Neural crest cell (in vitro differentiated cells): Measurements from ENCODE around the gene RPS6KA5. TPM values are rescaled to one million over a fixed set of nuclear protein-coding genes. Genes with fewer than 3 reads are reported as not detected.

Source experiments
- DNase-seq: peaks from one replicate; pipeline ENCODE4 v3.0.0; 2021; ENCODE audit warnings: low read depth, mixed read lengths, low spot score
- H3K27ac Mint-ChIP-seq: one replicate; pipeline ENCODE4 v1.8.0; 2021; ENCODE audit warnings: mild to moderate bottlenecking, mixed read lengths; ENCODE audit not compliant: unreplicated experiment
- H3K27me3 Mint-ChIP-seq: 2 replicates; pipeline ENCODE4 v1.8.0; 2021; ENCODE audit warnings: low read depth, mild to moderate bottlenecking, mixed read lengths
- H3K36me3 Mint-ChIP-seq: 2 replicates; pipeline ENCODE4 v1.8.0; 2021; ENCODE audit warnings: low read depth, mild to moderate bottlenecking, mixed read lengths
- H3K4me1 Mint-ChIP-seq: 2 replicates; pipeline ENCODE4 v1.8.0; 2021; ENCODE audit warnings: mixed read lengths
- H3K4me3 Mint-ChIP-seq: one replicate; pipeline ENCODE4 v1.8.0; 2021; ENCODE audit warnings: mild to moderate bottlenecking, mixed read lengths
- H3K9me3 Mint-ChIP-seq: 2 replicates; pipeline ENCODE4 v1.8.0; 2021; ENCODE audit warnings: mixed read lengths
- total RNA-seq: library from RNA; stranded (reverse); gene quantifications from 2 replicates; pipeline ENCODE4 v1.2.1, GENCODE V29; 2021
- TF ChIP-seq, protein P1 (sequence below): fragments of 200-600 bp; sonication (generic); conservative IDR thresholded peaks from 2 replicates; pipeline ENCODE4 v1.5.0; 2021; ENCODE audit warnings: antibody characterized with exemption, mild to moderate bottlenecking

The RPS6KA5 gene
- total RNA-seq, 1 donor from 2014 or later = 2.2 TPM

- no peak for DNase-seq
- TF ChIP-seq, protein P1, sequence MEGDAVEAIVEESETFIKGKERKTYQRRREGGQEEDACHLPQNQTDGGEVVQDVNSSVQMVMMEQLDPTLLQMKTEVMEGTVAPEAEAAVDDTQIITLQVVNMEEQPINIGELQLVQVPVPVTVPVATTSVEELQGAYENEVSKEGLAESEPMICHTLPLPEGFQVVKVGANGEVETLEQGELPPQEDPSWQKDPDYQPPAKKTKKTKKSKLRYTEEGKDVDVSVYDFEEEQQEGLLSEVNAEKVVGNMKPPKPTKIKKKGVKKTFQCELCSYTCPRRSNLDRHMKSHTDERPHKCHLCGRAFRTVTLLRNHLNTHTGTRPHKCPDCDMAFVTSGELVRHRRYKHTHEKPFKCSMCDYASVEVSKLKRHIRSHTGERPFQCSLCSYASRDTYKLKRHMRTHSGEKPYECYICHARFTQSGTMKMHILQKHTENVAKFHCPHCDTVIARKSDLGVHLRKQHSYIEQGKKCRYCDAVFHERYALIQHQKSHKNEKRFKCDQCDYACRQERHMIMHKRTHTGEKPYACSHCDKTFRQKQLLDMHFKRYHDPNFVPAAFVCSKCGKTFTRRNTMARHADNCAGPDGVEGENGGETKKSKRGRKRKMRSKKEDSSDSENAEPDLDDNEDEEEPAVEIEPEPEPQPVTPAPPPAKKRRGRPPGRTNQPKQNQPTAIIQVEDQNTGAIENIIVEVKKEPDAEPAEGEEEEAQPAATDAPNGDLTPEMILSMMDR = no peak
- no peak overlapping the region for H3K4me3 Mint-ChIP-seq
- no peaks in the 10 kb centered on the region for H3K27me3 Mint-ChIP-seq
- H3K9me3 Mint-ChIP-seq = no peaks in the 10 kb centered on the region
- no peak overlapping the region for H3K27ac Mint-ChIP-seq
- H3K4me1 Mint-ChIP-seq = peaks cover 6% of the 10 kb centered on the region
- peaks cover 8% of the 10 kb centered on the region for H3K36me3 Mint-ChIP-seq
Measured at GRCh38 chr14:90870950-90871604, 189.4 kb downstream of the RPS6KA5 start.

GRCh38 chr14:90867501-90867900 is 192.9 kb downstream of the RPS6KA5 start:
- TF ChIP-seq, protein P1 = no peak
- no peaks in the 10 kb centered on the region for H3K27me3 Mint-ChIP-seq
- H3K9me3 Mint-ChIP-seq = no peaks in the 10 kb centered on the region
- no peak overlapping the region for H3K27ac Mint-ChIP-seq
- H3K4me3 Mint-ChIP-seq = no peak overlapping the region
- no peak for DNase-seq
- peaks cover 6% of the 10 kb centered on the region for H3K4me1 Mint-ChIP-seq
- no peaks in the 10 kb centered on the region for H3K36me3 Mint-ChIP-seq

- no peak for DNase-seq
- Mint-ChIP-seq H3K27ac (no peak overlapping the region), H3K9me3 (no peaks in the 10 kb centered on the region), H3K27me3 (no peaks in the 10 kb centered on the region), H3K4me1 (peaks cover 6% of the 10 kb centered on the region), H3K36me3 (no peaks in the 10 kb centered on the region), H3K4me3 (no peak overlapping the region)
- TF ChIP-seq, protein P1 = no peak
Measured at GRCh38 chr14:90866833-90867232, 193.6 kb downstream of the RPS6KA5 start.

DNA sequence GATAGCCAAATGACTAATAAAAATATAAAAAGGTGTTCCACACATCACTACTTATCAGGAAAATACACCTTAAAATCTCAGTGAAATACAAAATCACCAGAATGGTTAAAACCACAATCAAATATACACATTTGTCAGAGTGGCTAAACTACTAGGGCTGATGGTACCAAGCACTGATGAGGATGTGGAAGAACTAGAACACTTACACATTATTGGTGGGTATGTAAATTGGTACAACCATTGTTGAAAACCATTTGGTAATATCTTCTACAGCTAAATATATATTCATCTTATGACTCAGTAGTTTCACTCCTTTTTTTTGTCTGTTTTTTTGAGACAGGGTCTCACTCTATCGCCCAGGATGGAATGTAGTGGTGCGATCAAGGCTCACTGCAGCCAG is 195.7 kb downstream of the RPS6KA5 start:
- DNase-seq = no peak
- Mint-ChIP-seq H3K4me1 (peaks cover 4% of the 10 kb centered on the region), H3K27ac (no peak overlapping the region), H3K27me3 (no peaks in the 10 kb centered on the region), H3K9me3 (no peaks in the 10 kb centered on the region), H3K36me3 (no peaks in the 10 kb centered on the region), H3K4me3 (no peak overlapping the region)
- TF ChIP-seq, protein P1 = no peak

GRCh38 chr14:90858511-90858910 is 201.9 kb downstream of the RPS6KA5 start:
- no peak overlapping the region for H3K27ac Mint-ChIP-seq
- H3K4me3 Mint-ChIP-seq = no peak overlapping the region
- no peaks in the 10 kb centered on the region for H3K27me3 Mint-ChIP-seq
- no peaks in the 10 kb centered on the region for H3K4me1 Mint-ChIP-seq
- H3K9me3 Mint-ChIP-seq = no peaks in the 10 kb centered on the region
- DNase-seq = no peak
- TF ChIP-seq, protein P1 = no peak
- no peaks in the 10 kb centered on the region for H3K36me3 Mint-ChIP-seq
